GM12878 (cell line): ENCODE data around the gene PLEKHH2. TPM values are rescaled to one million over a fixed set of nuclear protein-coding genes. Genes with fewer than 3 reads are reported as not detected.

Source experiments
- ATAC-seq: fragments of 200-7000 bp; cut with Tn5 transposase; 3 replicates; pipeline ENCODE4 v1.9.1; 2020; ENCODE audit warnings: mild to moderate bottlenecking, moderate library complexity
- BruUV-seq: library from RNA; stranded (reverse); fragments of 400-500 nt; replicated peaks from 2 replicates; lab custom pipeline; 2021; lab: Mats Ljungman, UMichigan
- CTCF ChIA-PET: fragments of 300-600 bp; sonication (Branson Sonifier 250); formaldehyde crosslinking; extraction: SDS; loops from one replicate; lab custom pipeline; 2021; ENCODE audit warnings: inconsistent platforms; lab: Yijun Ruan, JAX
- POLR2A ChIA-PET: fragments of 350-600 bp; formaldehyde crosslinking; extraction: SDS; loops from one replicate; lab custom pipeline; 2021; ENCODE audit warnings: inconsistent platforms; lab: Charles Lee
- RAD21 ChIA-PET: fragments of 300-600 bp; sonication (Branson Sonifier 250); formaldehyde crosslinking; loops from one replicate; lab custom pipeline; 2023; ENCODE audit warnings: antibody characterized with exemption; ENCODE audit not compliant: unreplicated experiment; lab: Charles Lee
- SMC1A ChIA-PET: fragments of 300-600 bp; sonication (Branson Sonifier 250); formaldehyde crosslinking; loops from one replicate; lab custom pipeline; 2023; ENCODE audit not compliant: unreplicated experiment, uncharacterized antibody; lab: Charles Lee
- DNase-seq: peaks from one replicate; pipeline ENCODE4 v3.0.0-alpha.2; 2011; ENCODE audit warnings: low read depth, low spot score
- FAIRE-seq: peaks from 3 replicates; lab custom pipeline; 2011; peaks lifted over from hg19 to GRCh38; lab: Jason Lieb, UNC
- H2AFZ ChIP-seq: 2 replicates; pipeline ENCODE4 v1.6.0; 2011; ENCODE audit warnings: low read depth, low read length, control low read depth; ENCODE audit not compliant: control insufficient read depth
- H3K27ac ChIP-seq: 2 replicates; pipeline ENCODE4 v1.5.1; 2011; ENCODE audit warnings: control low read depth; ENCODE audit not compliant: control insufficient read depth, insufficient read depth
- H3K27me3 ChIP-seq, 2 experiments: replicated peaks in 1 of 2; 2 replicates each; pipeline versions ENCODE4 v1.6.0 to v1.6.1; 2011; ENCODE audit warnings: low read length in 1 of 2; ENCODE audit not compliant: control insufficient read depth in 2 of 2, insufficient read depth in 2 of 2
- H3K36me3 ChIP-seq, 2 experiments: 2 replicates each; pipeline ENCODE4 v1.5.1; 2011; ENCODE audit warnings: low read length in 1 of 2; ENCODE audit not compliant: control insufficient read depth in 2 of 2, insufficient read depth in 2 of 2
- H3K4me1 ChIP-seq: 2 replicates; pipeline ENCODE4 v1.6.1; 2011; ENCODE audit warnings: mild to moderate bottlenecking, low read length, moderate library complexity, mixed read lengths; ENCODE audit not compliant: control insufficient read depth, insufficient read depth
- H3K4me2 ChIP-seq: 2 replicates; pipeline ENCODE4 v1.6.0; 2011; ENCODE audit warnings: control low read depth; ENCODE audit not compliant: control insufficient read depth, insufficient read depth
- H3K4me3 ChIP-seq: fragments of 200-600 bp; sonication (generic); 2 replicates; pipeline ENCODE4 v1.5.1; 2016
- H3K79me2 ChIP-seq: 2 replicates; pipeline ENCODE4 v1.6.0; 2011; ENCODE audit warnings: low read length; ENCODE audit not compliant: control insufficient read depth, insufficient read depth
- H3K9ac ChIP-seq: 2 replicates; pipeline ENCODE4 v1.8.0; 2011; ENCODE audit warnings: low read length, control low read depth, mixed read lengths; ENCODE audit not compliant: control insufficient read depth, insufficient read depth
- H3K9me3 ChIP-seq: replicated peaks from 3 replicates; pipeline ENCODE4 v1.5.1; 2011; ENCODE audit warnings: mild to moderate bottlenecking, low read length; ENCODE audit not compliant: control insufficient read depth, insufficient read depth
- H4K20me1 ChIP-seq: 2 replicates; pipeline ENCODE4 v1.6.0; 2011; ENCODE audit not compliant: control insufficient read depth, insufficient read depth
- BRCA1 ChIP-seq: IDR thresholded peaks from 2 replicates; pipeline ENCODE4 v1.6.1; 2011; ENCODE audit warnings: low read depth, low read length, improper control_type of control experiment
- CHD2 ChIP-seq: IDR thresholded peaks from 2 replicates; pipeline ENCODE4 v1.6.1; 2011; ENCODE audit warnings: low read depth, low read length, improper control_type of control experiment, borderline replicate concordance
- CHD4 ChIP-seq: fragments of 200-600 bp; sonication (generic); IDR thresholded peaks from 2 replicates; pipeline ENCODE4 v1.6.1; 2016; ENCODE audit warnings: mild to moderate bottlenecking
- CTCF ChIP-seq, 3 experiments: IDR thresholded peaks in 2 of 3; conservative IDR thresholded peaks in 1 of 3; 2 replicates each; pipeline ENCODE4 v1.5.1; 2011; ENCODE audit warnings: low read depth in 3 of 3, low read length in 3 of 3, mild to moderate bottlenecking in 3 of 3, control low read depth in 2 of 3, moderate library complexity in 2 of 3, inconsistent platforms in 1 of 3, mixed read lengths in 1 of 3; ENCODE audit not compliant: control insufficient read depth in 2 of 3, insufficient read depth in 1 of 3; ENCODE audit errors: extremely low read depth in 1 of 3
- E4F1 ChIP-seq: fragments of 450-650 bp; IDR thresholded peaks from 2 replicates; pipeline ENCODE4 v1.6.1; 2018; ENCODE audit warnings: borderline replicate concordance, mild to moderate bottlenecking; ENCODE audit not compliant: partially characterized antibody
- IKZF1 ChIP-seq: fragments of 450-650 bp; conservative IDR thresholded peaks from 2 replicates; pipeline ENCODE4 v1.6.1; 2017; ENCODE audit warnings: antibody characterized with exemption, mild to moderate bottlenecking
- IKZF2 ChIP-seq, 2 experiments: fragments of 450-650 bp; IDR thresholded peaks; 2 replicates each; pipeline ENCODE4 v1.6.1; 2017; ENCODE audit warnings: mild to moderate bottlenecking in 2 of 2, moderate library complexity in 2 of 2
- KDM1A ChIP-seq: fragments of 200-600 bp; sonication (generic); IDR thresholded peaks from 2 replicates; pipeline ENCODE4 v1.6.1; 2016; ENCODE audit warnings: borderline replicate concordance
- MLLT1 ChIP-seq: fragments of 450-650 bp; IDR thresholded peaks from 2 replicates; pipeline ENCODE4 v1.6.1; 2016; ENCODE audit warnings: mild to moderate bottlenecking
- NBN ChIP-seq: fragments of 450-650 bp; IDR thresholded peaks from 2 replicates; pipeline ENCODE4 v1.6.1; 2016
- POLR2A ChIP-seq: IDR thresholded peaks from 2 replicates; pipeline ENCODE4 v1.6.1; 2011; ENCODE audit warnings: low read depth, mild to moderate bottlenecking, low read length
- RUNX3 ChIP-seq: IDR thresholded peaks from 2 replicates; pipeline ENCODE4 v1.6.1; 2012; ENCODE audit warnings: low read length, inconsistent platforms
- SIX5 ChIP-seq: IDR thresholded peaks from 2 replicates; pipeline ENCODE4 v1.6.1; 2011; ENCODE audit warnings: mild to moderate bottlenecking, low read depth, low read length, moderate library complexity; ENCODE audit not compliant: severe bottlenecking
- STAT3 ChIP-seq: IDR thresholded peaks from 2 replicates; pipeline ENCODE4 v1.6.1; 2011; ENCODE audit warnings: low read depth, low read length, improper control_type of control experiment
- SUZ12 ChIP-seq: fragments of 200-600 bp; sonication (generic); IDR thresholded peaks from one replicate; pipeline ENCODE4 v1.6.1; 2018; ENCODE audit warnings: antibody characterized with exemption, mild to moderate bottlenecking; ENCODE audit not compliant: unreplicated experiment
- TBL1XR1 ChIP-seq: IDR thresholded peaks from 2 replicates; pipeline ENCODE4 v1.6.1; 2012; ENCODE audit warnings: low read depth, low read length, improper control_type of control experiment
- USF2 ChIP-seq: IDR thresholded peaks from 2 replicates; pipeline ENCODE4 v1.6.1; 2011; ENCODE audit warnings: low read depth, low read length, improper control_type of control experiment, borderline replicate concordance
- ZNF274 ChIP-seq: IDR thresholded peaks from one replicate; pipeline ENCODE4 v1.8.0; 2011; ENCODE audit not compliant: insufficient read length, insufficient read depth
- WGBS: methylation state at CpG from one replicate; pipeline ENCODE4 v1.1.6; 2016; ENCODE audit warnings: low lambda C conversion rate; ENCODE audit not compliant: insufficient replicate concordance, insufficient coverage; ENCODE audit errors: missing lambda C conversion rate; 5-methylcytosine and 5-hydroxymethylcytosine counted together
- in situ Hi-C: fragments of 300-500 bp; cut with MboI; formaldehyde crosslinking; loops from 9 replicates; pipeline ENCODE4 v1.14.3; 2018; ENCODE audit warnings: mixed read lengths
- intact Hi-C: fragments of 100-400 bp; cut with micrococcal nuclease; formaldehyde crosslinking; loops from one replicate; pipeline ENCODE4 v1.14.2; 2022; ENCODE audit not compliant: unreplicated experiment
- polyA plus RNA-seq, 11 experiments: library from polyadenylated mRNA; depleted of rRNA in 4 of 11; unstranded in 6 of 11; stranded (reverse) in 5 of 11; fragments of >200 nt; fragmentation: Nextera tagmentation in 4 of 11; fragmentation: Illumina TruSeq in 1 of 11; extraction: Ambion mirVana in 4 of 11; extraction: Trizol in 1 of 11; gene quantifications; 1 replicate in 1 of 11; 2 replicates in 10 of 11; pipeline versions ENCODE4 v1.2.1 to v1.2.3, GENCODE V29; 2011 to 2016; ENCODE audit warnings: inconsistent platforms in 2 of 11, missing spikeins in 2 of 11, low read depth in 1 of 11
- total RNA-seq, 4 experiments: library from RNA; depleted of rRNA in 3 of 4; stranded (reverse); fragments of >200 nt in 3 of 4; fragmentation: Illumina TruSeq in 1 of 4; extraction: Trizol in 1 of 4; gene quantifications; 2 replicates each; pipeline versions ENCODE4 v1.2.1 to v1.2.3, GENCODE V29; 2013 to 2021

The PLEKHH2 gene
- total and polyA plus RNA-seq, 10 of the 15 experiments (the other 5 are each of a cell fraction or from before 2014, with no cell fraction given) = not detected

- no peaks in the 10 kb centered on the region for H3K9me3 ChIP-seq
- 50% methylated on average over 3 of the region's 3 CpGs for WGBS
- no peak overlapping the region for H3K9ac ChIP-seq
- BruUV-seq = no TSS peak
- intact Hi-C loops (no loop called here), in situ Hi-C loops (no loop called here)
- no peak overlapping the region for H3K4me2 ChIP-seq
- no peak overlapping the region for H2AFZ ChIP-seq
- DNase-seq = no peak
- ChIA-PET SMC1A (no interaction called here), RAD21 (no interaction called here)
- H4K20me1 ChIP-seq = no peaks in the 10 kb centered on the region
- no peak for TF ChIP-seq SIX5
- TF ChIP-seq NBN = no peak
- no peak for TF ChIP-seq TBL1XR1
- TF ChIP-seq IKZF1 = no peak
- no peak for TF ChIP-seq IKZF2 (IDR thresholded peaks at IDR 0.05)
- no peak for TF ChIP-seq SUZ12
- no peak for TF ChIP-seq ZNF274
- TF ChIP-seq STAT3 = no peak
- TF ChIP-seq CTCF (IDR thresholded peaks at IDR 0.05 in 2 of 3, conservative IDR thresholded peaks at IDR 0.05 in 1 of 3; ENCODE audit: control insufficient read depth in 2 of 3, extremely low read depth in 1 of 3, insufficient read depth in 1 of 3, low read depth in 3 of 3, low read length in 3 of 3) = no peak
- no peak for TF ChIP-seq POLR2A
- no peak for TF ChIP-seq E4F1
- TF ChIP-seq KDM1A = no peak
- no peak for TF ChIP-seq RUNX3
- TF ChIP-seq USF2 = no peak
- TF ChIP-seq MLLT1 = no peak
- TF ChIP-seq CHD4 = no peak
- TF ChIP-seq CHD2 = no peak
- no peak for TF ChIP-seq BRCA1
- TF ChIP-seq, all 136 proteins: peak for 0
- ATAC-seq (no peak), FAIRE-seq (no peak)
- H3K4me3 ChIP-seq = no peak overlapping the region
- H3K27me3 ChIP-seq = peaks cover 0 to 3% of the 10 kb centered on the region in 2 experiments; a peak in 1 of 4 replicates
- no peak overlapping the region for H3K27ac ChIP-seq
- no peaks in the 10 kb centered on the region for H3K4me1 ChIP-seq
- H3K79me2 ChIP-seq = no peaks in the 10 kb centered on the region
- POLR2A ChIA-PET = no interaction called here
- CTCF ChIA-PET = interaction anchor here (0.7 kb wide), 1 partner anchor 105 kb away, joined by 3 read pairs; no protein-coding TSS in a partner anchor
- H3K36me3 ChIP-seq = no peaks in the 10 kb centered on the region
These were observed 112.5 kb downstream of the PLEKHH2 start for GRCh38 chr2:43749583-43749982.
